ENCODE results near the gene EXOC4.

Gene EXOC4

DNA sequence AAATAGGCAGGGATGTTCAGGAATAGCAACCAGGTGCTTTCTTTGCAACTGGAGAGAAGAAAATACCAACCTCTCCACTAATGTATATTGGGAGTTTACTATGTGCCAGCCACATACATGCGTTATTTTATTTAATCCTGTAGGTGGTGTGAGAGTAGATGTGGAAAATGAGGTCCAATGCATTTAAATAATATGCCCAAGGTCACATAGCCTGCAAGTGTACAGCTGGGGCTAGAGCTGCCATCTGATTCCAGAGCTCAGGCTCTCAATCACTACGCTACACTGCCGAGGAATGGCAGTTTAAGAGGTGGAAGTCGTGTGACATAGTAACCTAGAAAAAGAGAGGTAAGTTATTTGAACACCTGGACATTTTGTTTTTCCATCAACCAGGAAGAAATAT is 277.0 kb downstream of the EXOC4 start:
- no peak for DNase-seq (ENCODE audit: low read depth in 2 of 3, low spot score in 1 of 3)

DNA sequence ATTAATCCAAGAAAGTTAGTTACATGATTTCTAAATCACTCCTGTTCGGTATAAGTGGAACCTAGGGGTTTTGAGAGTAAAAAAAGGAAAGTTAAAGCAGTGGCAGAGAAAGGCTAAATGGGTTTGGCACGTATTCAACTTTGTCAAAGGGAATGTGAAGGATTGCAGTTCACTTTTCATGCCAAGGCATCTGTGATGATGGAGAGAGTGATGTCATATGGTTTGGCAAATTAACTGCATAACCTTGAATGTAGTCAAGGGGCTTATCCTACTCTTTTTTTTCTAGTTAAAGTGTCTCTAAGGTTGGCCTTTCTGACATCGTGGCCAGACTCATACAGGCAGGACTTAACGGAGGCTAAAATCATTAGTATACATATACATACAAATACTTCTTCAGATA is 277.8 kb downstream of the EXOC4 start:
- no peak for DNase-seq (ENCODE audit: low read depth in 2 of 3, low spot score in 1 of 3)

DNA sequence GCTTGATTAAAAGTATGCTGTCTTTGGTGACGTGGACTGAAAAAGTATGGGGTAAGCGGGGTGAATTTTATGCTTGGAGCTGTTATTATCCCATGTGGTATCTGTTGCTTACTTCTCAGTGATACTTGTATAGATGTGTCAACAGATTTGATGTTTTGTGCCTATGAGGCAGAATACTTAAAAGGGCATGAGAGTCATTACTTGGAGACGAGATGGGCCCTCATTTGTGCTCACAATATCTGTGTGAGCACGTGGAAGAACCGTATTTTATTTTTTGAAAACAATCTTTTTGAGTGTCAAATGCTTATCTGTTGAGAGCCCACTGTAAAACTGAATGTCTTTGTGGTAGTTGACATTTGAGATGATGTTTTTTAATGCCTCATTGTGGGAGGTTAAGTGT is 281.9 kb downstream of the EXOC4 start:
- no peak for DNase-seq (ENCODE audit: low read depth in 2 of 3, low spot score in 1 of 3)

DNA sequence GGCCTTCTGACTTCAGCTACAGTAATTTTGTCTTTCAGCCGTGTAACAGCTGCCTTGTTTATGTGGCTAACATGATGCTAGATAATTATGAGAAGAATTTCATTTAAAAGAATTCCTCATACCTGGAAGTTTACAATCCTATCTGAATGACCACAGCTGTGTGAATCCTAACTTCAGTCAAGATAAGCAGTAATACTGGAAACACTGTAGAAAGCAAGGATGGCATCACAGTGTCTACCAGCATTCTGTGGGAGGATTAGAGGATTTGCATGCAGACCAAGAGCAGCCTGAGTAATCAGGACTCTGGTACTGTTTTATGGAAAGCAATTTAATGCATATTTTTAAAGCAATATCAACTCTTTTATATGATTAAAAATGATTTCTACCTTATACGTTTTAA is 282.4 kb downstream of the EXOC4 start:
- DNase-seq (ENCODE audit: low read depth in 2 of 3, low spot score in 1 of 3): no peak

DNA sequence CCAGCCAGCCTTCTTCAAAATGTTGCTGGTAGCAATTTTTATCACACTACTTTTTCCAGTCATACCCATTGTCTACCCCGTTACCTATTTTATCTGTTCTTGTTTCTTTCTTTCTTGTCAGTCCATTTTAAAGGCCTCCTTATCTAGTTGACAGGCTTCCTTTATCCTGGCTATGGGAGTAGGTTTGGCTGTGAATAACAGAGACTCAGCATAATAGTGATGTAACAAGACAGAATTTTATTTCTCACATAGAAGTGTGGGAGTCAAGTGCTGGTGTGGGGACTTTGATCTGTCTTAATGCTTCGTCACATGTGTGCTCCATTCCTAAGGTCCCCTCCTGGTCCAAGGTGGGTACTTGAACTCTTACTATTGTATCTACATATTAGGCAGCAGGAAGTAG is 283.6 kb downstream of the EXOC4 start:
- no peak for DNase-seq (ENCODE audit: low read depth in 2 of 3, low spot score in 1 of 3)

DNA sequence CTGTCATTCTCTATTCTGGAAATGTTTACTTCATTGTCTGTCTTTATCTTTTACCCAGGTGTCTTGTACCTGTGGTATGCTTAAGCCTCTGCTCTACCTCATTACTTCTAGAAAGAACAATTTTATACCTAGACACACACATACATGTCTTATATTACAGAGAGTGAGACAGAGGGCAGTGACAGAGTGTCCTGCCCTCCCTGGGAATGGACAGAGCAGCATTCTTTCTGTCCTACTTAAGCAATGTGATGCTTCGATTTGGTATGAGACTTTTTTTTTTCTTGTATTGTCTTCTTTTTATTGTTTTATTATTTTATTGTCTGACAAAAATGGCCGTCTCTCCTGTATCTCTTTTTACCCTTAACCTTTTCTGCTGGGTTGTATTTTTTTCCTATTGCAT is 286.1 kb downstream of the EXOC4 start:
- DNase-seq (ENCODE audit: low read depth in 2 of 3, low spot score in 1 of 3): no peak

DNA sequence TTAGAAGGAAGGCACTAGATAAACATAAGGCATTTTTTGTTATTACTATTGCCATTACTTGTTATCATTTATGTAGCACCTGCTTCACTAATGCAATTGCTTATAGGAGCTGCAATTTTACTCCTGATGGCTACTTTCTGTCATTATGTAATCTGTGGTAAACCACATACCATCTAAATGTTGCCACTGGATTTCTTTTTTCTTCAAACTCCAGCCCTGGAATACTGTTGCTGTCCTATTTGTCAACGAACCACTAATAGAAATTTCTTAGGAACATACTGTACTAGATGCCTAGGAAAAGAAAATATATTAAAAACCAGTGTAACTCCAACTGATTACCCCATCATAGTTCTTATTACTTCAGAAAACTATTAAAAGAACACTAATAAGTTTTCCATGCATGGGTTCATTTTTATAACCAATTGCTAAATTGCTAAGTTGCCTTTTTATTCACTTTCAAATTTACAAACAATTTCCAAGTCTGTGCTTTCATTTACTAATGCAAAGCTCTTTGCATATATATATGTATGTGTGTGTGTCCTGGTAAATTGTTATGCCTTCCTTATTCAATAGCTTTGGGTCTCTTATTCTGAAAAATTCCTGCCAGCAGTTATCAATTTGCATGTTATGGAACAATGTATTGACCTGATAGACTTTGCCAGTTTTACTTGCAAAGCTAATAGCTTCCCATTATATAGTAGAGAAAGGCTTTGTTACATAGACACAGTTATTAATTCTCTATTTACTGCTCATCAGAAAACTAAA is 287.4 kb downstream of the EXOC4 start:
- DNase-seq (ENCODE audit: low read depth in 2 of 3, low spot score in 1 of 3): no peak

DNA sequence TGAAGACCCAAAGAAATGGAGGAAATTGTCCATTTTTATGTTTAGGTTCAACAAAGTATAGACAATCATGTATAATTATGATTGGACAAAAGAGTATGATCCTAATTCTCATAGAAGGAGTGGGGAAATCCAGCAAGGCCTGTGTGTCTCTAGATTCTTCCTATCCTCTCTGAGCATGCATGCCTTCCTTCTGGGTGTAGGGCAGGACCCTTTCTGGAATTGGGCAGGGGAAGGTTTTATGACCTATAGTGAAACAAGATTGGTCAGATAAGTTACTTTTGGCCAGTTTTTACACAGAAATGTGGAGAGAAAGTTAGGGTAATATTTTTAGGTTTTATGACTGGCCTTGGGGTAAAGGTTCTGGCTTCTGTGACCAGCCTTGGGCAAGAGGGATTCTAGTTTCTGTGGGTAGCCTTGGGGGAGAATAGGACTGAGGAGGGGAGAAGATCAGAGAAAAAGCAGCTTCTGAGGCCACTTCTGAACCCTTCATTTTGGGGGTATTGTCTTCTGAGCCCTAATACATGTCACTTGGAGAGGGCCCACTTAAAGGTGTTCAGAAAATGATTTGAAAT is 289.4 kb downstream of the EXOC4 start:
- no peak for DNase-seq (ENCODE audit: low read depth in 2 of 3, low spot score in 1 of 3)

DNA sequence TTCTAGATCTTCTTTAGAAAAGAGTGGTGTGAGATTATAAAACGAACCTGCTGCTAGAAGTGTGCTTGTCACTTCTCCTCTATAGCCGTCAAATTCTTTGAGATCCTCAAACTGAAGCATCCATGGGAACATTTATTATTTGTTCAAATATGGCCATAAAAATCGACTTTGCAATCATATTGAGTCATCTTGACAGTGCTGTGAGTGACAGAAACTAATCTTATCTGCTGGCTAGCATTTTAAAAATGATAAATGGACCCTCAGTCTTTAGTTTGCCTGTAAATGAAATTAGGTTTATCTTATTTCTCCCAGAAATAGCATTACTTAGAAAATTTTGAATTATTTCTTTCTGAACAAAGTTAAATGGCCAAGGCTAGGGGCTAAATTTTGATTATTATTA is 290.8 kb downstream of the EXOC4 start:
- no peak for DNase-seq (ENCODE audit: low read depth in 2 of 3, low spot score in 1 of 3)

DNA sequence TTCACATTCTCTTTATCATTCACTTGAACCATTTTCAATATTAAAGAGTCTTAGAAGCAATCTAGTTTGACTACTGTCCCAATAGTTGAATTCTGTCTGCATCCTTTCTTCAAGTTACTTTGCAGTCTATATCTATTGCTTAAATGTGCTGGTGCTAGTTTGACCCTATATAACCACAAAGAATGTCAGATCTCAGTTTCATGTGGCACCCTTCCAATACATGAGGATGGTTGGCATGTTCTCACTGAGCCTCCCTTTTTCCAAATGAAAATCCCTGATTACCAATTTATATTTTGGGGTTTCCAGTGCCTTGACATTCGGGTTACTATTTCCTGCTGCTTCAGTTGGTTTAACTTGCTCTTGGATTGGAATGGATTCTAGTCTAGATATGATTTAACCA is 292.7 kb downstream of the EXOC4 start:
- DNase-seq (ENCODE audit: low read depth in 2 of 3, low spot score in 1 of 3): no peak

DNA sequence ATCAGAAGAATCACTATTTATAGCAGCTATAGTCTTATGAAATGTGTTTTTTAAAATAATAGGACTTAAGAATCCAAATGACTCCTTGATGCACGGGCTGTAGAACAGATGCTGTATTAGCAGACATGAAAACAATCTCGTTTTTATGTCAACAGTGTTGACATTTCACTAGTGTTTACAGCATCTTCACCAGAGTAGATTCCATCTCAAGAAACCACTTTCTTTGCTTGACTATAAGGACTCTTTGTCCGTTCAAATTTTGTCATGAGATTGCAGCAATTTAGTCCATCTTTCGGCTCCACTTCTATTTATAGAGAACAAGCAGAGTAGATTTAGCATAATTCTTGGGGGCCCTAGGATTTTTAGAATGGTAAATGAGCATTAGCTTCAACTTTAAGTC is 295.1 kb downstream of the EXOC4 start:
- no peak for DNase-seq (ENCODE audit: low read depth in 2 of 3, low spot score in 1 of 3)

DNA sequence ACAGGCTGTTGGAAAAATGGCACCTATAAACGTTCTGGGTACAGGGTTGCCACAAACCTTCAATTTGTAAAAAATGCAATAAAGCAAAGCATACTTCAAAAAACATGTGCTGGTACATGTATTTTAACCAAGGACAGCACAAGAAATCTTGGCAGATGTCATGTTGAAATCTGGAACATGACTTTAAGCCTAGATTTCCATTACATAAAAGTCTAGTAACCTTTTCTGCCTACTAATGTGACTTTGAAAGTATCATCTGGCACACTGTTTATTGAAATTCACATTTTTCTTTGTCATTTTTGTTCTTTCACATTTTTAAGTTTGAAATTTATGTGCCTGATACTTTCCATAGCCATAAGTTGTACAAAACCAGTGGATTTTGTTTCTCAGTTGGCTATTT is 296.8 kb downstream of the EXOC4 start:
- DNase-seq (ENCODE audit: low read depth in 2 of 3, low spot score in 1 of 3): no peak

DNA sequence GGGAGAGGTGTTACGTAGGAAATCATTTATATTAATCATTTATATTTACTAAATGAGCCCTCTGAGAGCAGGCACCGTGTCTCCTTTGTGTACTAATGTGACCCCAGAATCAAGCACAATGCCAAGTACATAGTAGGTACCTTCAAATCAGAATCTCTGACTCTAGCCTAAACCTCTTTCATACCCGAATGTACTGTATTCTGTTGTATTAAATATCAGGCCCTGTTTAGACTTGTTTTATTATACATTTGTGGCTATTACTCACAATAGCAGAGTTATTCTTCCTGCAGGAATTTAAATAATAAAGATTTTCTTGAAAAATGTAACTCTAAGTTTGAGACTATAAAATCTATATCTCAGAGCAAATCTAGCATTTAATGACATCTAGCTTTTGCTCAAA is 297.3 kb downstream of the EXOC4 start:
- no peak for DNase-seq (ENCODE audit: low read depth in 2 of 3, low spot score in 1 of 3)

DNA sequence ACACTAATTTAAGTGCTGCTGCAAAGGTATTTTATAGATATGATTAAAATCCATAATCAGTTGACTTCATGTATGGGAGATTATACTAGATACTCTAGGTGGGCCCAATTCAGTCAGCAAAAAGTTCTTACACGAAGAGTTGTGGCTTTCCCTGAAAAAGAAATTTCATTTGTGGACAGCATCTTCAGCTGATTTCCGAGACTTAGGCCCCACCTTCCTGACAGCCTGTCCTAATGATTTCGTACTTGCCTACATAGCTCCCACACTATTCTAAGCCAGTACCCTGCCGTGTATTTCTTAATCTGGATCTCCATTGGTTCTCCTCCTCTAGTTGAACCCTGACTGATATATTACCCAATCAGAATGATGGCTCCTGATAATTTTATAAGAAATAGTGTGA is 297.9 kb downstream of the EXOC4 start:
- no peak for DNase-seq (ENCODE audit: low read depth in 2 of 3, low spot score in 1 of 3)

DNA sequence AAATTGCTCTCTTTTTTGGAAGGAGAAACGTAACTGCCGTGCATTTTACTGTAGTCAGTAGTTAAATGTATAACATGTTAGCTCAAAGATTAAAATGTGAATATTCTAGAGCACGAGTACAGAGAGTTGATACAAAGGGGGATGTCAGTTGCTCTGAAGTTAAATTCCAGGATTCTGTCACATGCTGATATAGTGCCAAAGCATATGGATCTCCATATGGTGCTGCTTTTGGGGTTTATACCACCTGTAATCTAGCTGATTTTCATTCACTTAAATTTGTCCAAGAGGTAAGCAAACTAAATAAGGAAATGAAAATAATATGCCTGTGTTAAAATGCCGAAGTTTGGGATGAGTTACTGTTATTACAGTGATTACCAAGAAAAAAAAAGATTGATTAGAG is 298.6 kb downstream of the EXOC4 start:
- DNase-seq (ENCODE audit: low read depth in 2 of 3, low spot score in 1 of 3): no peak

DNA sequence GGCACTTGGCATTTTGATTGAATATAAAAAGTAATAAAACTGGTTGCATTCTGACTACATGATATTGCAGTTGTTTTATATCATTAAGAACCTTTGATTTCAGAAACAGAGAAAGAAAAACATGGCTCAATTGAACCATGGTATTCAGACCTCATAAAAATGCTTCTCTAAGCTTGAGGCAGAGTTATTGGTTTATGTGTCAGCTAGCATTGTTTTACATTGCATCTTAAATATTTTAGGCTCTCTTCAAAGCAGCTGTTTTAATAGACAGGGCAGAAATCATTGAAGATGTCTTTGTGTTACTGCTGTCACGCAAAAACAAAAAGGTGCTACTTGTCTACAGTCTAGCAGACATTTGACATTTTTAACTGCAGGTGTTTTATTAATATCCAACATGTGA is 299.2 kb downstream of the EXOC4 start:
- no peak for DNase-seq (ENCODE audit: low read depth in 2 of 3, low spot score in 1 of 3)

DNA sequence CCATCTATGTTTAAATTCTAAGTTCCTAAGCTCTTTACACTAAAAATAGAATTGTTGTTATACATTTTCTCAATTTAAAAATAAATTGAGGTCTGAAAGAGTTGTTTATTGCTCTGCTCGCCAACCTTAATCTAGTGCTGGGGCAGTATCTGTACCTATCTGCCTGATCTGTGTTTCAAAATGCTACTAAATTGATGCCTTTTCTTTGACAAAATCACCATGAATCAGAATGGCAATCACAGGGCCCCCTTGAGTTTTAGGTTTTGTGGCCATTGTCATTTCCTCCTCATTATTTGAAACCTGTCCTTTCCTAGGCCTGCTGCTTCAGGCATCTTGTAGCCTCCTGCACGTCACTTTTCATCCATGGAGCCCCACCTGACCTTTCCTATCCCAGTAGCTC is 301.5 kb downstream of the EXOC4 start:
- DNase-seq (ENCODE audit: low read depth in 2 of 3, low spot score in 1 of 3): no peak

DNA sequence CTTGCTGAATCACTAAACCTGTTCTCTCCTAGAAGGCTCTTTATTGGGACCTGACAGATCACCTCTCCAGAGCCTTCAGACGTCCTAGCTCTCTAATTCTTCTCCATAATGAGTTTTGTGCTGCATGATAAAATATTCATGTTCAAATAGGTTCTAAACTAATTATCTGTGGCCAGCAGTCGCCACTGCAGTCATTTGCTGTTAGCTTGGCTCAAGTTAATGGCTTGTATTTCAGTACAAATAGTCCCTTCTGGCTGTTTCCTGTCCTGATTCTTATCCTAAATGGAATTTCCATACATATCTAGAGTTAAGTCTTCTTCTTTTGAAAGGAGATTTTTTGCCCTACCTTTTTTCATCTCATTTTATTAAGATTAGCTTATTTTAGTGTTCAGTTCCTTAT is 303.2 kb downstream of the EXOC4 start:
- no peak for DNase-seq (ENCODE audit: low read depth in 2 of 3, low spot score in 1 of 3)

DNA sequence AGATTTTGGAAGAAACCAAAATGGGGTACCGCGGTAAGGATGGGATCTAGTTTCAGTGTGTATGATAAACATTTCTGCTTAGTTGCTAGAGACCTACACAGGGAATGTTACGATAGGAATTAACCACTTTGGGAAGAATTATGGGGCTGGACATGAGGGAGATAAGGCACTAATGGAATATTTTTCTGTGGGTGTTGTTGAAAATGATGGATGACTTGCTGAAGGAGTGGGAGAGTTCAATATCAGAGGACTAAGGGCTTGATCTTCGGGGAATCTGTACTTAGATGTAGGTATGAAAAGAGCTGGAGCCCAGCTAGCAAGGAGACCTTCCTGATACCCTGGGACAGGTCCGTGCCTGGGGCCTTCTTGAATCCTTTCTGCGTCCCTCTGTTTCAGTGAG is 303.7 kb downstream of the EXOC4 start:
- no peak for DNase-seq (ENCODE audit: low read depth in 2 of 3, low spot score in 1 of 3)

DNA sequence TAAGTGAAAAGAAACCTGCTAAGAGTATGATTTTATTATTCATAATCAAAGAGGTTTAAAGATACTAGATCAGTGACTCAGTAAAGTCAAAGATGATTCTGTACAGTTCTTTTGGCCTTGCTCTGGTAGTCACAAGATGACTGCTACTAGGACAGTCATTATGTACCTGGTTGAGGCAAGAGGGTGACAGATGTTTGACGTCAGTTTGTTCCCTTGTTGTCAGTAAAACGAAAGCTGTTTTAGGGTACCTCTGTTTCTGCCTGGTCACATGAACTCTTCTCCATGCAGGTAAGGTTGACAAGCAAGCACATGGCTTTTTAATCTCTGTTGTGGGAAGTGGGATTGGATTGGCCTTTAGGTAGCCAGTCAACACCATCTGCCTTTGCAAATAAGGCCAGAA is 308.0 kb downstream of the EXOC4 start:
- DNase-seq (ENCODE audit: low read depth in 2 of 3, low spot score in 1 of 3): no peak

DNA sequence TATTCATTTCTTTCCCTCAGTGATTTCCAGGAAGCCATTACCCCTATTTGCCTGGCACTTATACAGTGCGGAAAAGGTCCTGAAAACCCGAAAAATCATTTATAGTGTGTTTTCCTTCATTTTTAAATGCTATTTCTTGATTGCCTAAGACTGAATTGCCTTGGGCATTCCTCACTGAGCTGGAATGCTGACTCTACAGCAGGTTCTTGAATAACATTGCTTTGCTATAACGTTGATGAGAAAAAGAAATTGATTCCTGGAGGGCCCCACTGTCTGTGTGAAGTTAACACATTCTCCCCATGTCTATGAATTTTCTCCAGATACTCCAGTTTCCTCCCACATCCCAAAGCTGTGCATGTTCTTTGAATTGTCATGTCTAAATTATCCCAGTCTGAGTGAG is 308.5 kb downstream of the EXOC4 start:
- DNase-seq (ENCODE audit: low read depth in 2 of 3, low spot score in 1 of 3): no peak

DNA sequence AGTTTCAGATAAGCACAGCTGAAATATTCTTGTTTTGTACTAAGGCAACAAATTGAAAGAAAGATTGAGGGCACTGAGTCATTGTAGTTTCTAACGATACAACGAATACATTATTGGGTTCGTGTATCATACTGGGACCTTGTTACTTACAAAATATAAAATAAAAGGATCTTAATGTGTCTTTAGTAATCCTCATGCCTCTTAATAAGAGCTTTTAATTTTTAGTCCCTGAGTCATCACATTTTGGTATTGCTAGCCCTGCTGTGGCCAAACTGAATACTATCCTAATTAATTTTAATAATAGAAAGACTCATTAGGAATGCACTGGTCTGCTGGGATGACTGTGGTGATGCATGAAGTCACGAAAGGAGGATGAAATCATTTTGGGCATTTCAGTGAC is 309.7 kb downstream of the EXOC4 start:
- DNase-seq (ENCODE audit: low read depth in 2 of 3, low spot score in 1 of 3): no peak

DNA sequence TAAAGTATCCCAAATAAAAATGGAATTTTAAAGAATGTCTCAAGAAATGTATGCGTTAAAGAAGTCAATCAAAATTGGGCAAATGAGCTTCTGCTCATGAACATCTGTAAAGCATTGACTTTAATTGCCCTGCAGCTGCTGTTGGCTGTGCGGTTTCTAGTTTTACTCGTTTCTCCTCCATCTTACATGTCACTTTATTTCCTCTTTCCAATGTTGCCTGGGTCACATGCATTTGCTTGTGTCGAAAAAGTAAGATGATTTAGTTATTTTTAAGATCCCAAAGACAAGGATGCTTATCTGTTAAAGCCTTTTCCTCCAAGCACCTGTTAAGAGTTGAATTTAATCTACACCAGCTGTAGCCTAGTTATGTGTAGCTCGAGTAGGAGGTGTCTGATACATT is 310.4 kb downstream of the EXOC4 start:
- no peak for DNase-seq (ENCODE audit: low read depth in 2 of 3, low spot score in 1 of 3)

Measured in stimulated activated CD4-positive, alpha-beta T cell treated with anti-CD3 and anti-CD28 coated beads, Interleukin-12 subunit alpha, Interleukin-12 subunit beta, amount 100 ng/mL, for 48 hours (primary cell).